GM21381 (cell line): ENCODE measurements around the gene CLIC6.

ENCODE experiments used
- ATAC-seq: cut with Tn5 transposase; IDR thresholded peaks from one replicate; pipeline ENCODE4 v1.9.1; 2021; ENCODE audit warnings: mild to moderate bottlenecking, moderate library complexity; ENCODE audit not compliant: unreplicated experiment

CLIC6 gene

DNA sequence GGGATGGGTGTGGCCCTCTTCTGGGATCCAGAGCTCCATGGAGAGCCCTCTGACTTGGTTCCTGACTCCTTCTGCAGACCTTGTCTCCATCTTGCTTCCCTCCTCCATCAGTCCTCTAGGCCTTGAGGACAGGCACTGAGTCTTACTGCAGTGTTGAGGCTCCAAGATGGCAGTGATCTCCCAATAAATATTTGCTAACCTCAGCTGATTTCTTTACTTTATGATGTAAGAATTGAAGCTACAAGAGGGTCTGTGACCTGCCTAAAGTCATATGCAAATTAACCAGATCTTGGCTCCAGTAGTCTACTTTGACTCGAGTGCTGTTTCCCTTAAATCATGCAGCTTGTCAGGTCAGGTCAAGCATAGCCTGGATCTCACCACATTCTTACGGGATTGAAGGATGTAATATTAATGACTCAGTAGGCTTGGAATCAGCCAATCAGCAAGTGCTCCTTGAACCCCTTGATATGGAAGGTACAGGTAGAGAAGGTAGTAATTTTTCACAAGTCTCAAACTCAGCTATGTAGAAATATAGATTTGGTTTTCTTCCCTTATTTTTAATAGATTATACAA, 93.0 kb downstream of the CLIC6 start:
- no peak for ATAC-seq

DNA sequence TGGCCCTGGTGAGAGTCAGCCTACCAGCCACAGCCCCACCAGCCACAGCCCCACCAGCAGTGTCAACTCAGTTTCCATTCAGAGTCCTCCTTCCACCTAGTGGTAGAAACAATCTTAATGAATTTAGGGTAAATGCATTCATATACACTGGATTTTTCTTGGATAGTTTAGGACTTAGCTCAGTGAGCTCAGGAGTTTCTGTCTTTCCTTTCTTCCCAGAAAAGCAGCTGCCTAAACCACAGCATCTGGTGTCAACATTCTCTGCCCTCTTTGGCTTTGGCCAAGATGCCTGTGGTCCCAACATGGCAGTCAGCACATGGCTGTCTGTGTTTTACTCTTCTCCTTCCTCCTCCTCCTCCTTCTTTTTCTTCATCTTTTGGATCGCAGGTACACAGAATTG, 94.0 kb downstream of the CLIC6 start:
- no peak for ATAC-seq

DNA sequence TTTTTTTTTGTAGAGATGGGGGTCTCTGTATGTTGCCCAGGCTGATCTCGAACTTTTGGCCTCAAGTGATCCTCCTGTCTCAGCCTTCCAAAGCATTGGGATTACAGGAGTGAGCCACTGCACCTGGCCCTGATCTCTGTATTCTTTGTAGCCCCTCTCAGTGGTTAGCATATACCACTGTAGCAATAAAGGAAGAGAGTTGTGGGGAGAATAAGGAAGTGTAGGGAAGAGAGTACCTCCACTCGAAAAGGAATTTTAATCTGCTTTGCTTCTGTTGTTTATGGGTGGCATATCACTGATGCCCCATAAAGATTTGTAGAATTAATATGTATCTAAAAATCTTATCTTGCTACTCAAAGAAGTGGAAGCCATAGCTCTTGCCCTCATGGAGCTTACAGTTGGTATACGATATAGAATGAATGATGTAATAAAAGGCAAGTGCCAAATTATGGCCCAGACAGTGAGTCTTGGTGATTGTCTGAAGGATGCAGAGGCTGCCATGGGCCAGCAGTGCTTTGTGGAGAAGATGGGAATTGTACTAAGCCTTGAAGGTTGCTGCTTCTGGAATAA, 96.0 kb downstream of the CLIC6 start:
- ATAC-seq, result no peak

- ATAC-seq, result no peak
These were observed 96.8 kb downstream of the CLIC6 start for GRCh38 chr21:34765619-34766018.

DNA sequence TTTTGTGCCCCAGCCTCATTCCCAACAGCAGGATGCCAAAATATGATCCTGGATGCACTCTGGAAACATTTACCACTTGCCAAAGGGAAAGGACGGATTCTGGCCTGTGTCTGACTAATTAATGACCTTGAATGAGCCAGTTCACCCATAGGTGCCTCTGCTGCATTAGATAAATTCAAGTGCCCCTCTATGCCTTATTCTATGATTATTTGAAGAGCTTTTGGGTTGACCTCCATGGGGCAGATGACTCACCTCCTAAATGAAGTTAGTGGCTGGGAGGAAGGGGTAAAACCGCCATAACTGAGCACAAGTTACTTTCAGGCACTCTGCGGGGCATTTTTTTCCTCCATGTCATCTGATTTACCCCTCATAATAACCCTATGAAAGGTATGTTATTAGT, 98.1 kb downstream of the CLIC6 start:
- ATAC-seq, result no peak
